OCI-LY3 (cell line): ENCODE data around the gene IFNGR2.

Source experiments
- H2AFZ ChIP-seq: fragments of 200-600, 300-600 bp; shearing (Covaris generic); 2 replicates; pipeline ENCODE4 v1.6.0; 2014; ENCODE audit warnings: antibody characterized with exemption, low read depth, low read length
- H3K27ac ChIP-seq: fragments of 200-600, 300-600 bp; sonication (generic); 2 replicates; pipeline ENCODE4 v1.5.1; 2014; ENCODE audit warnings: mild to moderate bottlenecking, low read length, moderate library complexity, mixed read lengths
- H3K27me3 ChIP-seq: fragments of 200-600, 300-600 bp; sonication (generic); 2 replicates; pipeline ENCODE4 v1.6.1; 2014; ENCODE audit warnings: low read depth, low read length, mixed read lengths
- H3K36me3 ChIP-seq: fragments of 200-600, 300-600 bp; sonication (generic); replicated peaks from 2 replicates; pipeline ENCODE3; 2014; ENCODE audit warnings: low read depth, low read length, mixed read lengths
- H3K4me1 ChIP-seq: fragments of 300-600, 200-600 bp; sonication (generic); 2 replicates; pipeline ENCODE4 v1.6.1; 2014; ENCODE audit warnings: low read length, mixed read lengths
- H3K4me2 ChIP-seq: fragments of 200-600, 300-600 bp; sonication (generic); 2 replicates; pipeline ENCODE4 v1.6.1; 2014; ENCODE audit warnings: low read length, mixed read lengths
- H3K4me3 ChIP-seq: fragments of 300-600, 200-600 bp; sonication (generic); 2 replicates; pipeline ENCODE4 v1.5.1; 2014; ENCODE audit warnings: antibody characterized with exemption, mild to moderate bottlenecking, low read length, moderate library complexity
- H3K79me2 ChIP-seq: fragments of 300-600, 200-600 bp; shearing (Covaris generic); 2 replicates; pipeline ENCODE4 v1.6.1; 2014; ENCODE audit warnings: mild to moderate bottlenecking, low read length, mixed read lengths
- H3K9ac ChIP-seq: fragments of 300-600, 200-600 bp; shearing (Covaris generic); 2 replicates; pipeline ENCODE4 v1.6.0; 2014; ENCODE audit warnings: mild to moderate bottlenecking, low read length, moderate library complexity
- H3K9me3 ChIP-seq: fragments of 200-600, 300-600 bp; shearing (Covaris generic); 2 replicates; pipeline ENCODE4 v1.6.1; 2014; ENCODE audit warnings: low read length, mixed read lengths; ENCODE audit not compliant: insufficient read depth
- H4K20me1 ChIP-seq: fragments of 200-600, 300-600 bp; sonication (generic); 2 replicates; pipeline ENCODE4 v1.6.1; 2016; ENCODE audit warnings: low read length, mixed read lengths; ENCODE audit not compliant: insufficient read depth
- CTCF ChIP-seq: fragments of 200-600, 300-600 bp; sonication (generic); IDR thresholded peaks from 2 replicates; pipeline ENCODE4 v1.5.1; 2014; ENCODE audit warnings: antibody characterized with exemption, low read length, low read depth
- EZH2phosphoT487 ChIP-seq: fragments of 200-600 bp; shearing (Covaris generic); IDR thresholded peaks from 2 replicates; pipeline ENCODE4 v1.6.1; 2018; ENCODE audit warnings: antibody characterized with exemption, mixed run types, low read depth

The IFNGR2 gene

GRCh38 chr21:33364830-33365229 is 38.4 kb upstream of the IFNGR2 start:
- Histone ChIP-seq H3K9me3 (peaks cover 17% of the 10 kb centered on the region; the same call in 1 of the 2 replicates), H2AFZ (no peak overlapping the region), H3K27me3 (no peaks in the 10 kb centered on the region), H3K4me3 (no peak overlapping the region), H3K79me2 (no peaks in the 10 kb centered on the region), H3K4me2 (no peak overlapping the region), H4K20me1 (no peaks in the 10 kb centered on the region), H3K4me1 (peaks cover 20% of the 10 kb centered on the region), H3K27ac (no peak overlapping the region), H3K36me3 (peaks cover 2% of the 10 kb centered on the region), H3K9ac (no peak overlapping the region)
- TF ChIP-seq CTCF, result no peak
- TF ChIP-seq EZH2phosphoT487, result no peak

- Histone ChIP-seq H3K27ac (no peak overlapping the region), H3K27me3 (no peaks in the 10 kb centered on the region), H2AFZ (no peak overlapping the region), H3K79me2 (no peaks in the 10 kb centered on the region), H4K20me1 (no peaks in the 10 kb centered on the region), H3K9me3 (peaks cover 20% of the 10 kb centered on the region; the same call in 1 of the 2 replicates), H3K4me1 (0 out of 2 replicates have a peak, but pooled peaks cover 1% of the 10 kb centered on the region), H3K36me3 (peaks cover 5% of the 10 kb centered on the region), H3K9ac (no peak overlapping the region), H3K4me2 (no peak overlapping the region), H3K4me3 (no peak overlapping the region)
- TF ChIP-seq EZH2phosphoT487 (no peak), CTCF (no peak)
Measured at GRCh38 chr21:33367309-33367973, 35.8 kb upstream of the IFNGR2 start.

- Histone ChIP-seq H3K4me1 (no peaks in the 10 kb centered on the region), H4K20me1 (no peaks in the 10 kb centered on the region), H3K27ac (no peak overlapping the region), H3K4me2 (no peak overlapping the region), H3K79me2 (no peaks in the 10 kb centered on the region), H3K9ac (no peak overlapping the region), H3K4me3 (no peak overlapping the region), H2AFZ (no peak overlapping the region), H3K36me3 (peaks cover 5% of the 10 kb centered on the region), H3K27me3 (no peaks in the 10 kb centered on the region), H3K9me3 (peaks cover 20% of the 10 kb centered on the region; the same call in 1 of the 2 replicates)
- TF ChIP-seq CTCF, result no peak
- TF ChIP-seq EZH2phosphoT487, result no peak
Measured at GRCh38 chr21:33368124-33368523, 35.1 kb upstream of the IFNGR2 start.

DNA sequence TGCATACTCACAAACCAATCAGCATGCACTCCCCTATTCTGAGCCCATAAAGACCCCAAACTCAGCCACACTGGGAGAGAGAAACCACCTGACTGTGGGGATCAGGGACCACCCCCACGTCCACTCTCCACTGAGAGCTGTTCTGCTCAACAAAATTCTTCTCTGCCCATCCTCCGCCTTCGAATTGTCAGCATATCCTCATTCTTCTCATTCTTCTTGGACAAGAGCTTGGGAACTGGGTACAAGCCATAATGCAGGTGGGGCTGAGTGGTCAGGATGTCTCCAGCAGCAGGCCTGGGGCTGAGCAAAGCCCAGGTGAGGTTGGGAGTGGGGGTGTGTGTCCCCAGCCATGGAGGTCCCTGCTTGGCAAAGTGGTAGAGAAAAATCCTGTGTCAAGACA is 34.6 kb upstream of the IFNGR2 start:
- H3K4me1 ChIP-seq, result peaks cover 3% of the 10 kb centered on the region
- no peak overlapping the region for H3K27ac ChIP-seq
- peaks cover 5% of the 10 kb centered on the region for H3K36me3 ChIP-seq
- H3K9ac ChIP-seq, result no peak overlapping the region
- no peak overlapping the region for H3K4me2 ChIP-seq
- no peaks in the 10 kb centered on the region for H3K27me3 ChIP-seq
- H3K79me2 ChIP-seq, result no peaks in the 10 kb centered on the region
- no peak overlapping the region for H3K4me3 ChIP-seq
- peaks cover 20% of the 10 kb centered on the region; the same call in 1 of the 2 replicates for H3K9me3 ChIP-seq
- no peak for TF ChIP-seq EZH2phosphoT487
- H2AFZ ChIP-seq, result no peak overlapping the region
- no peaks in the 10 kb centered on the region for H4K20me1 ChIP-seq
